ENCODE results near the gene ANAPC16. TPM values are rescaled to one million over a fixed set of nuclear protein-coding genes. Genes with fewer than 3 reads are reported as not detected.

ANAPC16 gene
- 76.6 TPM for total RNA-seq

DNA sequence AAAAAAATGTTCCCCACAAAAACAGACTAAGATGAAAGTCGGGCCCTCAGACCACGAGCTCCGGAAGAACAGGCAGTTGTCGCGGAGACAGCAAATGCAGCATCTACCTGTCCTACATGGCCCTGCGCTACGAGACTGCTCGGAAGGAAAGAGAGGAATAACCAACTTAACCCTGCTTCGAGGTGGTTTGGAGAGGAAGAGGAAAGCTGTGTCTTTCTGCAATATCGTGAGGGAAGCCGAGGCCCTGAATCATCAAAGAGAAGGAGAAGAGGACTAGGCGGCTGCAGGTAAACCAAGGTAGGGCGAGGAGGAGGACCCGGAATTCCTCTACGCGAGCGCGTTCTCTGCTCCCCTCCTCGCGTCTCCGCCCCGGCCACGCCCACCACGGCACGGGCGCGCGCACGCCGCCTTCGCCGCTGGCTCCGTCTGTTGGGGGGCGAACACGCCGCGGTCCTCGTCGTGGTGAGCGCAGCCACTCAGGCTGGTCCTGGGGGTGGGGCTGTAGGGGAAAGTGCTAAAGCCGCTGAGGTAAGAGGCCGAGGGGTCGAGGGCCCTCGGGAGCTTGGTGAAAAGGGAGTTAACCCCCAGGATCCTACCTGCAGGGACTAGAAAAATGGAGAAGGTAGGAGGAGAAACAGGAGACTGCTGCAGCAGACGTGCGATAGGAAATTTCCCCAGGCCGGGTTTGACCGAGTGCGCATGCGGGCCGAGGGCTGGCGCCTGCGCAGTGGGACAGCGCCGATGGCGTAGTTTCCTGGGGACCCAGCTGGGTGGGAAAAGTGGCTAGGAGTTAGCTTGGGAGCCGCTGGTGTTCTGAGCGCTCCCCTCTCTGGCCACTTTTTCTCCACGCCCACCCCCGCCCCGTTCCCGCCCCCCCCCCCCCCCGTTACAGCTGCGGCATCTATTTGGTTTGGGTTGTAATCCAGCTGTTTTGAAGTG lies at the start of gene ANAPC16, which contains the start of gene ASCC1:
Gene ANAPC16, plus strand, starts transcription at position 402 of the 939 bp plus-strand sequence. CDS start 7,903 bp downstream, outside the sequence.
Gene ASCC1, minus strand, starts transcription at position 666 of the 939 bp plus-strand sequence. CDS start 2,978 bp downstream, outside the sequence.
- Histone ChIP-seq H3K4me1 (peaks cover 34% of the 10 kb centered on the region), H3K27ac (peak within 1 kb of the TSS; percentile 97), H3K36me3 (peaks cover 0 to 7% of the 10 kb centered on the region in 2 donors), H3K27me3 (no peaks in the 10 kb centered on the region), H3K9me3 (no peaks in the 10 kb centered on the region), H3K4me3 (peak within 1 kb of the TSS; percentile 56 to 63)
- intact Hi-C loops (cut with DNase I), result loop anchor here (5.0 to 10.0 kb wide), 3 partner anchors 36 to 161 kb away; no protein-coding TSS in a partner anchor
- peak; percentile 96 to 97 for DNase-seq (ENCODE audit: extremely low spot score in 2 of 2)
- TF ChIP-seq CTCF (IDR thresholded peaks at IDR 0.05), result peak in 1 of 3 experiments; percentile 13
- TF ChIP-seq POLR2A (IDR thresholded peaks at IDR 0.05), result peak; percentile 58 to 84
- TF ChIP-seq POLR2AphosphoS5 (IDR thresholded peaks at IDR 0.05; ENCODE audit: insufficient read depth in 1 of 2, low read depth in 1 of 2), result peak; percentile 93 to 100

DNA sequence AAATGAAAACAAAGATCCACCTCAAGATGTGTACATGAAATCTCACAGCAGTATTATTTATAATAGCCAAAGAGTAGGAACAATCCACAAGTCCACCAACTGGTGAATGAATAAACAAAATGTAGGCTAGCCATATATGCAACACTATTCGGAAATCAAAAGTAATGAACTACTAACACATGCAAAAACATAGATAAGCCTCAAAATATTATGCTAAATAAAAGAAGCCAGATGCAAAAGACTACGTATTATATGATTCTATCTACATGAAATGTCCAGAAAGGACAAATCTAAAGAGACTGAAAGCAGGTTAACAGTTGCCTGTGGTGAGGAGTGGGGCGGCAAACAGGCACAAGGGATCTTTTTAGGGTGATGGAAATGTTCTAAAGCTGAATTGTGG lies 48.7 kb upstream of the ANAPC16 start:
- intact Hi-C loops (cut with DNase I), result no loop called here
- no peak for TF ChIP-seq POLR2AphosphoS5 (IDR thresholded peaks at IDR 0.05; ENCODE audit: insufficient read depth in 1 of 2, low read depth in 1 of 2)
- no peak for TF ChIP-seq POLR2A (IDR thresholded peaks at IDR 0.05)
- no peak for TF ChIP-seq CTCF (IDR thresholded peaks at IDR 0.05)
- no peaks in the 10 kb centered on the region for H3K9me3 ChIP-seq
- H3K27me3 ChIP-seq, result no peaks in the 10 kb centered on the region
- H3K27ac ChIP-seq, result no peak overlapping the region
- no peaks in the 10 kb centered on the region for H3K36me3 ChIP-seq
- no peak overlapping the region for H3K4me3 ChIP-seq
- H3K4me1 ChIP-seq, result no peaks in the 10 kb centered on the region
- no peak for DNase-seq (ENCODE audit: extremely low spot score in 2 of 2)

DNA sequence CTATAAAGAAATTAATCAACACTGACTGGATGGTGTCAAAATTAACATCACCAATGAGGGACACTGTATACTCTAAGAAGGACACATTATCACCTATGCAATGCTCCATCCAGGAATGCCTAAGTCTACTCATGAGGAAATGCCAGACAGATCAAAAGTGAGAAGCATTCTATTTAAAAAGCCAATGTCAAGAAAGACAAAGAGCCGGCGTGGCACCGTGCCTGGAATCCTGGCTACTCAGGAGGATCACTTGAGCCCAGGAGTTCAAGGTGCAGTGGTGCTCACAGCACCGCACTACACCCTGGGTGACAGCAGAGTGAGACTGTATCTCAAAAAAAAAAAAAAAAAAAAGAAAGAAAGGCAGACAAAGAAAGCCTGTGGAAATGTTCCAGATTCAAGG lies 45.5 kb upstream of the ANAPC16 start:
- no peaks in the 10 kb centered on the region for H3K27me3 ChIP-seq
- no peaks in the 10 kb centered on the region for H3K36me3 ChIP-seq
- intact Hi-C loops (cut with DNase I), result no loop called here
- TF ChIP-seq CTCF (IDR thresholded peaks at IDR 0.05) (no peak), POLR2AphosphoS5 (IDR thresholded peaks at IDR 0.05; ENCODE audit: insufficient read depth in 1 of 2, low read depth in 1 of 2) (no peak), POLR2A (IDR thresholded peaks at IDR 0.05) (no peak)
- no peak overlapping the region for H3K27ac ChIP-seq
- peaks cover 3% of the 10 kb centered on the region for H3K4me1 ChIP-seq
- no peak for DNase-seq (ENCODE audit: extremely low spot score in 2 of 2)
- H3K4me3 ChIP-seq, result no peak overlapping the region
- H3K9me3 ChIP-seq, result no peaks in the 10 kb centered on the region

DNA sequence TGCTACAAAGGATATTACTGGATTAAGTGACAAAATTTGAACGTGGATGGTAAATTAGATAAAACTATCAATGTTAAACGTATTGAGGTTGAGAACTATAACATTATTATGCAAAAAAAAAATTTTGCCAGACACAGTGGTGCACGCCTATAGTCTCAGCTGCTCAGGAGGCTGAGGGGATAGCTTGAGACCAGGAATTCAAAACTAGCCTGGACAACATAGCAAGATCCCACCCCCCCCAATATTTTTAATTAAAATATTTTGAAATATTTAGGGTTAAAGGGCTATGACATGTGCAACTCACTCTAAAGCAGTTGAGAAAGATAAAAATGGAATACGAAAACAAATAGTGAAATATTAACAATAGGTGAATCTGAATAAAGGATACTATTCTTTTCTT lies 45.1 kb upstream of the ANAPC16 start:
- H3K36me3 ChIP-seq, result no peaks in the 10 kb centered on the region
- H3K9me3 ChIP-seq, result no peaks in the 10 kb centered on the region
- TF ChIP-seq POLR2A (IDR thresholded peaks at IDR 0.05), result no peak
- TF ChIP-seq POLR2AphosphoS5 (IDR thresholded peaks at IDR 0.05; ENCODE audit: insufficient read depth in 1 of 2, low read depth in 1 of 2), result no peak
- no peak for TF ChIP-seq CTCF (IDR thresholded peaks at IDR 0.05)
- no peaks in the 10 kb centered on the region for H3K27me3 ChIP-seq
- peaks cover 3% of the 10 kb centered on the region for H3K4me1 ChIP-seq
- H3K4me3 ChIP-seq, result no peak overlapping the region
- DNase-seq (ENCODE audit: extremely low spot score in 2 of 2), result no peak
- H3K27ac ChIP-seq, result no peak overlapping the region
- intact Hi-C loops (cut with DNase I), result no loop called here
